Activated naive CD8-positive, alpha-beta T cell treated with anti-CD3 and anti-CD28 coated beads, Interleukin-2, amount 10 ng/mL, durations not matched to agents 7 days and 5 days (primary cell): Measurements from ENCODE around the gene NPIPB5. TPM values are rescaled to one million over a fixed set of nuclear protein-coding genes. Genes with fewer than 3 reads are reported as not detected.
A peak's percentile ranks its signal among the peaks of the same experiment; 100 is the strongest.
"Not testable (repeated sequence)": the region's sequence is repeated elsewhere in the genome, so short reads cannot be mapped to it uniquely, and the experiment has no call there.

ENCODE experiments used
- ATAC-seq: fragments of 150-1000 bp; cut with Tn5 transposase; one replicate; pipeline ENCODE4 v1.10.0; 2021; ENCODE audit warnings: low read depth, moderate library complexity
- POLR2A ChIA-PET: fragments of 350-600 bp; sonication (Branson Sonifier 250); formaldehyde crosslinking; loops from one replicate; lab custom pipeline; 2021; ENCODE audit warnings: antibody characterized with exemption; lab: Charles Lee
- DNase-seq: peaks from one replicate; pipeline ENCODE4 v3.0.0; 2021
- H3K27ac Mint-ChIP-seq: one replicate; pipeline ENCODE4 v1.8.0; 2022; ENCODE audit warnings: mild to moderate bottlenecking, mixed read lengths
- H3K27me3 Mint-ChIP-seq: one replicate; pipeline ENCODE4 v1.8.0; 2022; ENCODE audit warnings: mild to moderate bottlenecking, moderate library complexity, mixed read lengths
- H3K36me3 Mint-ChIP-seq: one replicate; pipeline ENCODE4 v1.8.0; 2021; ENCODE audit warnings: mild to moderate bottlenecking, mixed read lengths
- H3K4me1 Mint-ChIP-seq: one replicate; pipeline ENCODE4 v1.8.0; 2021; ENCODE audit warnings: mixed read lengths
- H3K4me3 Mint-ChIP-seq: one replicate; pipeline ENCODE4 v1.8.0; 2022; ENCODE audit warnings: mild to moderate bottlenecking, moderate library complexity, mixed read lengths
- H3K9me3 Mint-ChIP-seq: one replicate; pipeline ENCODE4 v1.8.0; 2021; ENCODE audit warnings: mixed read lengths
- total RNA-seq, 2 experiments: library from RNA; stranded (reverse); gene quantifications; one replicate each; pipeline ENCODE4 v1.2.3, GENCODE V29; 2021

NPIPB5 gene
- 100 to 1,000 TPM; 332 to 356 TPM for total RNA-seq

DNA sequence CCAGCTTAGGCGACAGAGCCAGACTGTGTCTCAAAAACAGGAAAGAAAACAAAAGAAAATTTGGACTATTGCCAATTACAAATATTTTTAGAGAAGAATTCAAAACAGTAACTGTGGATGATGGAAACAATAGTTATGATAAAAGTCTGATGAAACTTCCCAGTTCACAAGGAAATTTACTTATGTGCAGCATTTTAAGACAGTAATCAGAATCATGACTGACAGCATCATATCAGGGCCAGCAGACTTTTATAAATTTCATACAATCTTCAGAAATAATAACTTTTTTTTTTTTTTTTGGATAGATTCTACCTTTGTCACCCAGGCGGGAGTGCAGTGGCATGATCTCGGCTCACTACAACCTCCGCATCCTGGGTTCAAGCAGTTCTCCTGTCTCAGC, at the start of gene NPIPB5:
Gene NPIPB5, plus strand, starts transcription at position 301 of the 400 bp plus-strand sequence. CDS start 2,911 bp downstream, outside the sequence.
- H3K4me3 Mint-ChIP-seq, H3K27me3 Mint-ChIP-seq, POLR2A ChIA-PET, H3K27ac Mint-ChIP-seq, ATAC-seq, H3K4me1 Mint-ChIP-seq, H3K36me3 Mint-ChIP-seq, DNase-seq, H3K9me3 Mint-ChIP-seq: not testable (repeated sequence)

GRCh38 chr16:22468846-22469245, 41.8 kb upstream of the NPIPB5 start:
- DNase-seq, ATAC-seq, POLR2A ChIA-PET, H3K9me3 Mint-ChIP-seq, H3K4me1 Mint-ChIP-seq, H3K36me3 Mint-ChIP-seq, H3K27ac Mint-ChIP-seq, H3K27me3 Mint-ChIP-seq, H3K4me3 Mint-ChIP-seq: not testable (repeated sequence)

DNA sequence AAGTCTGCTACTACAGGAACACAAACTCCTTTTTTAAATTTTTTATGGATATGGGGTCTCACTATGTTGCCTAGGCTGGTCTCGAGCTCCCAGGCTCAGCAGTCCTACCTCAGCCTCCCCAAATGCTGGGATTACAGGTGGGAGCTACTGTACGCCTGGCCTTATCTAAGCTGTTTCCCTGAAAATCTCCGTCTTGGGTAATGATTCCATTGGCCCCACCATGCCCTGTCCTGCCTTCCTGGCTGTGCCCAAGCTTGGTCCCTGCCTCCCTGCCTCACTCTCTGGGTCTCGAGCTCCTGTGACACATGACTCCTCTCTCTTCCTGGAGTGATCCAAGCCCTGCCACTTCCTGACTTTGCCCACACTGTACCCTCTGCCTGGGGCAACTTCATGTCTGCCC, 27.3 kb downstream of the NPIPB5 start:
- peak overlapping the region; percentile 70 for H3K27ac Mint-ChIP-seq
- DNase-seq, H3K36me3 Mint-ChIP-seq, H3K4me1 Mint-ChIP-seq, ATAC-seq, H3K4me3 Mint-ChIP-seq, H3K27me3 Mint-ChIP-seq, H3K9me3 Mint-ChIP-seq, POLR2A ChIA-PET: not testable (repeated sequence)

DNA sequence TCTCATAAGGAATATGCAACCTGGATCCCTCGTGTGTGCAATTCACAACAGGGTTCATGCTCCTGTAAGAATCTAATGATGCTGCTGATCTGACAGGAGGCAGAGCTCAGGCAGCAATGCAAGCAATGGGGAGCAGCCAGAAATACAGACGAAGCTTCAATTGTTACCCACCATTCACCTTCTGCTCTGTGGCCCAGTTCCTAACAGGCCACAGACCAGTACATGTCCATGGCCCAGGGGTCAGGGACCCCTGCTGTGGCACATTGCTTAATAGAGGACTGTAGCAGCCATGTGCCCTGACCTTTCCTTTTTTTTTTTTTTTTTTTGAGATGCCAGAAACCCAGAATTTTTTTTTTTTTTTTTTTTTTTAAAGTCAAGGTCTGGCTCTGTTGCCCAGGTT, 34.1 kb downstream of the NPIPB5 start:
- H3K4me3 Mint-ChIP-seq, H3K27ac Mint-ChIP-seq, DNase-seq, ATAC-seq, H3K9me3 Mint-ChIP-seq, H3K36me3 Mint-ChIP-seq, POLR2A ChIA-PET, H3K27me3 Mint-ChIP-seq, H3K4me1 Mint-ChIP-seq: not testable (repeated sequence)

DNA sequence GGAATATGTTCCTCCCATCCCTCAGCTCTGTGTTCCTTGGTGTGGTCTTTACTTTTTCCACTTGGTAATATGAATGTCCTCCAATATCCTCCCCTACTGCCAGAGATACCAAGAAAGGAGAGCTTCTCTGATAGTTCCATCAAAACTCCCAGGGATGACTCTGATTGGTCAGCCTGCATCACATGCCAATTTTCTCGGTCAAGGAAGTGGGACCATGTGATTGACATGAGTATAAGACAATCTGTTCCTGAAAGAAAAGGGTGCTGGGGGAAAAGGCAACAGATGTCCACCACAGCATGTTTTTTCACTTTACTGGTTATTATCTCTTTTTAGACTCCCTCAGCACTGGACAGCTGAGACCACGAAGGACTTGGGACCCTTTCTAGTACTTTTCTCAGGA, 35.9 kb downstream of the NPIPB5 start:
- POLR2A ChIA-PET, H3K9me3 Mint-ChIP-seq, H3K27me3 Mint-ChIP-seq, H3K4me3 Mint-ChIP-seq, H3K27ac Mint-ChIP-seq, H3K36me3 Mint-ChIP-seq, H3K4me1 Mint-ChIP-seq, ATAC-seq, DNase-seq: not testable (repeated sequence)

- H3K36me3 Mint-ChIP-seq, H3K27ac Mint-ChIP-seq, DNase-seq, ATAC-seq, H3K9me3 Mint-ChIP-seq, H3K27me3 Mint-ChIP-seq, POLR2A ChIA-PET, H3K4me3 Mint-ChIP-seq, H3K4me1 Mint-ChIP-seq: not testable (repeated sequence)
Measured at GRCh38 chr16:22547170-22547765, 36.6 kb downstream of the NPIPB5 start.

- H3K36me3 Mint-ChIP-seq, POLR2A ChIA-PET, DNase-seq, H3K27ac Mint-ChIP-seq, H3K4me1 Mint-ChIP-seq, H3K4me3 Mint-ChIP-seq, H3K27me3 Mint-ChIP-seq, H3K9me3 Mint-ChIP-seq, ATAC-seq: not testable (repeated sequence)
Measured at GRCh38 chr16:22549853-22550252, 39.2 kb downstream of the NPIPB5 start.

DNA sequence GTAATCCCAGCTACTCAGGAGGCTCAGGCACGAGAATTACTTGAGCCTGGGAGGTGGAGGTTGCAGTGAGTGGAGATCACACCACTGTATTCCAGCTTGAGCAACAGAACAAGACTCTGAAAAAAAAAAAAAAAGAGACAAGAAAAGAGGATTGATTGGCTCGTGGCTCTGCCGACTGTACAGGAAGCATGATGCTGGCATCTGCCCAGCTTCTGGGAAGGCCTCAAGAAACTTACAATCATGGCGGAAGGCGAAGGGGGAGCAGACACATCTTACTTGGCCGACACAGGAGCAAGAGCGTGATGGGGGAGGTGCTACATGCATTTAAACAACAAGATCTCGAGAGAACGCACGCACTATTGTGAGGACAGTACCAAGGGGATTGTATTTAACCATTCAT, 40.5 kb downstream of the NPIPB5 start:
- POLR2A ChIA-PET, H3K4me3 Mint-ChIP-seq, ATAC-seq, H3K27me3 Mint-ChIP-seq, H3K9me3 Mint-ChIP-seq, H3K36me3 Mint-ChIP-seq, H3K4me1 Mint-ChIP-seq, DNase-seq, H3K27ac Mint-ChIP-seq: not testable (repeated sequence)

- H3K4me3 Mint-ChIP-seq, H3K4me1 Mint-ChIP-seq, POLR2A ChIA-PET, H3K9me3 Mint-ChIP-seq, ATAC-seq, H3K27ac Mint-ChIP-seq, H3K27me3 Mint-ChIP-seq, H3K36me3 Mint-ChIP-seq, DNase-seq: not testable (repeated sequence)
Measured at GRCh38 chr16:22551651-22552050, 41.0 kb downstream of the NPIPB5 start.

DNA sequence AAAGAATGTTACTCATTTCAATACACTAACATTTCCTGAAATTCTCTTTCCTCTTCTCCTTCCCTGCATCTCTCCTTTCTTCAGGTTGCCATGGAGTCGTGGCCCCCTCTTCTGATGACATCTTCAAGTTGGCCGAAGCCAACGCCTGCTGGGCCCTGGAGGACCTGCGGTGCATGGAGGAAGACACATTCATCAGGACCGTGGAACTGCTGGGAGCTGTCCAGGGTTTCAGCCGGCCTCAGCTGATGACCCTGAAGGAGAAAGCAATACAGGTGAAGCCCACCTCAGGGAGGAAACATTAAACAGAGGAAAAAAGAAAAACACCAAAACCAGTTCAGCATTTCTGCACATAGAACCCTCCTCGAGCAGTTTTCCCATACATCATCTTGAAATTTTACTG, 46.1 kb downstream of the NPIPB5 start:
- H3K4me3 Mint-ChIP-seq, H3K9me3 Mint-ChIP-seq, POLR2A ChIA-PET, ATAC-seq, DNase-seq, H3K36me3 Mint-ChIP-seq, H3K4me1 Mint-ChIP-seq, H3K27me3 Mint-ChIP-seq, H3K27ac Mint-ChIP-seq: not testable (repeated sequence)

Other genes with a start within 250 kb of the NPIPB5 start
- gene POLR3E, start 213.5 kb upstream of the NPIPB5 start, total RNA-seq = 10 to 100 TPM; 53.2 to 56.9 TPM
- gene CDR2, start 136.3 kb upstream of the NPIPB5 start, total RNA-seq = 10 to 100 TPM; 42.2 to 48.6 TPM